Kidney (tissue), 14 donors: ENCODE data around the gene PRKCZ. TPM values are rescaled to one million over a fixed set of nuclear protein-coding genes. Genes with fewer than 3 reads are reported as not detected.

Source experiments
- DNase-seq, 5 donors: peaks; one replicate each; pipeline ENCODE4 v3.0.0-alpha.2; 2013 to 2020
- FAIRE-seq: peaks from 2 replicates; lab custom pipeline; 2012; peaks lifted over from hg19 to GRCh38; lab: Jason Lieb, UNC
- H3K27ac ChIP-seq, 2 donors: one replicate each; pipeline ENCODE4 v1.7.0; 2013; ENCODE audit warnings: low read depth in 2 of 2, low read length in 2 of 2, inconsistent platforms in 1 of 2
- H3K27me3 ChIP-seq: one replicate; pipeline ENCODE4 v1.7.1; 2013; ENCODE audit warnings: low read length, inconsistent platforms; ENCODE audit not compliant: control insufficient read depth, insufficient read depth
- H3K36me3 ChIP-seq, 3 donors: one replicate each; pipeline versions ENCODE4 v1.7.0 to v1.7.1; 2013; ENCODE audit warnings: low read length in 3 of 3, control low read depth in 1 of 3, inconsistent platforms in 1 of 3; ENCODE audit not compliant: insufficient read depth in 3 of 3, control insufficient read depth in 2 of 3
- H3K4me1 ChIP-seq, 3 donors: one replicate each; pipeline versions ENCODE4 v1.7.0 to v1.7.1; 2013; ENCODE audit warnings: low read length in 3 of 3, inconsistent platforms in 1 of 3, low read depth in 1 of 3; ENCODE audit not compliant: control insufficient read depth in 2 of 3, insufficient read depth in 2 of 3
- H3K4me3 ChIP-seq, 3 donors: one replicate each; pipeline versions ENCODE4 v1.7.0 to v1.8.1; 2013; ENCODE audit warnings: low read length in 3 of 3, control low read depth in 1 of 3, inconsistent platforms in 1 of 3
- H3K9ac ChIP-seq, 3 donors: one replicate each; pipeline versions ENCODE4 v1.7.0 to v1.7.1; 2013; ENCODE audit warnings: low read length in 3 of 3, control low read depth in 1 of 3, inconsistent platforms in 1 of 3
- H3K9me3 ChIP-seq, 3 donors: one replicate each; pipeline versions ENCODE4 v1.7.0 to v1.7.1; 2013; ENCODE audit warnings: low read length in 3 of 3, control low read depth in 1 of 3, inconsistent platforms in 1 of 3; ENCODE audit not compliant: control insufficient read depth in 2 of 3, insufficient read depth in 1 of 3
- CTCF ChIP-seq: IDR thresholded peaks from 3 replicates; pipeline ENCODE4 v1.5.1; 2012; ENCODE audit warnings: mild to moderate bottlenecking, moderate library complexity, borderline replicate concordance; ENCODE audit not compliant: insufficient read depth; ENCODE audit errors: extremely low read depth
- intact Hi-C: fragments of 100-400 bp; cut with DNase I; formaldehyde crosslinking; loops from one replicate; pipeline ENCODE4 v1.11.1; 2022
- polyA plus RNA-seq: library from polyadenylated mRNA; stranded (reverse); fragments of 350-450 nt; fragmentation: Illumina TruSeq; extraction: RNeasy Lipid Tissue Mini Kit (QIAGEN cat#74804); gene quantifications from one replicate; pipeline ENCODE4 v1.2.3, GENCODE V29; 2014; ENCODE audit warnings: low read depth, low replicate concordance; ENCODE audit not compliant: insufficient read depth
- total RNA-seq: library from RNA; stranded (reverse); fragmentation: NEBNext Ultra II Directional; extraction: Animal tissue kit (Norgen Biotek cat#: 25700); gene quantifications from one replicate; pipeline ENCODE4 v1.2.1, GENCODE V29; 2021
- donor health status: control.
- donor health status: control.
- donor health status: control.
- donor health status: control.
- donor health status: control.
- donor health status: DM: yes; HTN: yes; CAD: no.
- donor health status: Normal renal cell carcinoma (clear cell type).

The PRKCZ gene
- total and polyA plus RNA-seq, 2 donors from 2014 or later = 24.7 to 42.4 TPM

DNA sequence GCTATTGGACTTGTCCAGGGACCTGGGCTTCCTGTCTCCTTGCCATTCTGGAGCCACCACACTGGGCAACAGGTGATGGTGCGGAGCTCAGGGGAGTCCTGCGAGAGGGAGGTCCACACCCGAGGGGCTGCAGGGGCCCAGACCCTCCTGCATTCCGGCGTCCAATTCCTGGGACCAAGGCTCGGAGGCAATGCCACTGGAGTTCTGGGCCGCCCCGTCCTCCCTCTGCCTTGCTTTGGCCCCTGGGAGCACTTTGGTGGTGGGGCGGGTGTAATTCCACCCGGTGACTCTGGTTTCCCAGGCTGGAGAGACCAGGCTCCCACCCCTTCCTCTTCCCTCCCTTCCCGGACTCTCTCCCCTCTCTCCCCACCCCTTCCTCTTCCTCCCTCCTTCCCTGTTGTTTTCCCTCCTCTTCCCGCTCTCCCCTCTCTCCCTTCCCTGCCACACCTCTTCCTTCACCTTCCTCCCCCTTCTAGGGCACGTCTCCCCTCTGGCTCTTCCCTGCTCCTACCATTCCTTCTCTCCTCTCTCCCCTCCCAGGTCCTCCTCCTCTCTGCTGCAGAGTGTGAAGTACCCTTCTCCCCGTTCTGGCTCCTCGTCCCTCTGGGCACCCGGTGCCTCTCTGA, 2.0 kb downstream of the PRKCZ start:
- Histone ChIP-seq H3K9ac (no peak overlapping the region), H3K4me1 (peaks cover 0 to 11% (median 5%) of the 10 kb centered on the region in 3 donors), H3K27ac (no peak overlapping the region), H3K27me3 (peaks cover 2% of the 10 kb centered on the region), H3K4me3 (peak overlapping the region in 2 of 3 donors; percentile 24 to 68), H3K36me3 (peaks cover 0 to 2% (median 0%) of the 10 kb centered on the region in 3 donors), H3K9me3 (no peaks in the 10 kb centered on the region)
- intact Hi-C loops = no loop called here
- TF ChIP-seq CTCF = no peak
- DNase-seq = peak in 1 of 5 donors; percentile 51
- no peak for FAIRE-seq

GRCh38 chr1:2052756-2053155, 2.5 kb downstream of the PRKCZ start:
- intact Hi-C loops = no loop called here
- FAIRE-seq (no peak), DNase-seq (peak in 1 of 5 donors; percentile 49)
- H3K9me3 ChIP-seq = no peaks in the 10 kb centered on the region
- peaks cover 0 to 2% (median 0%) of the 10 kb centered on the region in 3 donors for H3K36me3 ChIP-seq
- H3K9ac ChIP-seq = no peak overlapping the region
- H3K27me3 ChIP-seq = peaks cover 2% of the 10 kb centered on the region
- TF ChIP-seq CTCF = no peak
- no peak overlapping the region for H3K27ac ChIP-seq
- H3K4me1 ChIP-seq = peaks cover 0 to 11% (median 5%) of the 10 kb centered on the region in 3 donors
- peak overlapping the region in 1 of 3 donors; percentile 68 for H3K4me3 ChIP-seq

DNA sequence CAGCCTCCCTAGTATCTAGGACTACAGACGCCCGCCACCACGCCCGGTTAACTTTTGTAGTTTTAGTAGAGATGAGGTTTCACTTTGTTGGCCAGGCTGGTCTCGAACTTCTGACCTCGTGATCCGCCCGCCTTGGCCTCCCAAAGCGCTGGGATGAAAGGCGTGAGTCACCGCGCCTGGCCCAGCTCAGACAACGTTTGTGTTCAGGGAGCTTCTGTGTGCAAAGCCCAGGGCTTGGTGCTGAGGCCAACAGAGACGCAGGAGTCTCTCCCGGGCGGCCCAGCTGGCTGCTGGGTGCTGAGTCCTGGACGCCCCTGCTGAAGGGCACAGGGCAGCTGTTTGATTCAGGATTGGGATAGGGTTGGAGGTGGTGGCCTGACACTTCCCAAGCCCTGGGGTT, 3.0 kb downstream of the PRKCZ start:
- Histone ChIP-seq H3K27me3 (peaks cover 2% of the 10 kb centered on the region), H3K4me3 (no peak overlapping the region), H3K27ac (no peak overlapping the region), H3K9me3 (no peaks in the 10 kb centered on the region), H3K36me3 (peaks cover 0 to 2% (median 0%) of the 10 kb centered on the region in 3 donors), H3K9ac (no peak overlapping the region), H3K4me1 (peaks cover 0 to 11% (median 5%) of the 10 kb centered on the region in 3 donors)
- intact Hi-C loops = no loop called here
- FAIRE-seq (no peak), DNase-seq (peak in 1 of 5 donors; percentile 47)
- TF ChIP-seq CTCF = no peak
